ENCODE measurements around the gene ACTR3C.
"Not testable (repeated sequence)": the region's sequence is repeated elsewhere in the genome, so short reads cannot be mapped to it uniquely, and the experiment has no call there.

The ACTR3C gene

GRCh38 chr7:150311711-150312110 is 11.6 kb downstream of the ACTR3C start:
- no peak for DNase-seq

- DNase-seq = no peak
Measured at GRCh38 chr7:150311146-150311545, 12.2 kb downstream of the ACTR3C start.

GRCh38 chr7:150308575-150308974 is 14.8 kb downstream of the ACTR3C start:
- DNase-seq = no peak

GRCh38 chr7:150307904-150308303 is 15.4 kb downstream of the ACTR3C start:
- DNase-seq = no peak

- no peak for DNase-seq
Measured at GRCh38 chr7:150307129-150307528, 16.2 kb downstream of the ACTR3C start.

GRCh38 chr7:150306377-150306776 is 17.0 kb downstream of the ACTR3C start:
- DNase-seq = not testable (repeated sequence)

GRCh38 chr7:150305903-150306284 is 17.5 kb downstream of the ACTR3C start:
- not testable (repeated sequence) for DNase-seq

GRCh38 chr7:150305259-150305902 is 18.0 kb downstream of the ACTR3C start:
- DNase-seq = not testable (repeated sequence)

GRCh38 chr7:150304499-150305258 is 18.7 kb downstream of the ACTR3C start:
- not testable (repeated sequence) for DNase-seq

- DNase-seq = not testable (repeated sequence)
Measured at GRCh38 chr7:150302908-150303310, 20.4 kb downstream of the ACTR3C start.

- not testable (repeated sequence) for DNase-seq
Measured at GRCh38 chr7:150297978-150298377, 25.4 kb downstream of the ACTR3C start.

- DNase-seq = not testable (repeated sequence)
Measured at GRCh38 chr7:150296802-150297201, 26.5 kb downstream of the ACTR3C start.

GRCh38 chr7:150295614-150296013 is 27.7 kb downstream of the ACTR3C start:
- not testable (repeated sequence) for DNase-seq

GRCh38 chr7:150295027-150295426 is 28.3 kb downstream of the ACTR3C start:
- DNase-seq = not testable (repeated sequence)

GRCh38 chr7:150290317-150290716 is 33.0 kb downstream of the ACTR3C start:
- DNase-seq = not testable (repeated sequence)

- DNase-seq = not testable (repeated sequence)
Measured at GRCh38 chr7:150288816-150289215, 34.5 kb downstream of the ACTR3C start.

- DNase-seq = not testable (repeated sequence)
Measured at GRCh38 chr7:150287815-150288214, 35.5 kb downstream of the ACTR3C start.

GRCh38 chr7:150285849-150286754 is 37.2 kb downstream of the ACTR3C start:
- DNase-seq = peak; percentile 53

- DNase-seq = not testable (repeated sequence)
Measured at GRCh38 chr7:150283608-150284007, 39.7 kb downstream of the ACTR3C start.

GRCh38 chr7:150283111-150283510 is 40.2 kb downstream of the ACTR3C start:
- not testable (repeated sequence) for DNase-seq

- DNase-seq = peak; percentile 75
Measured at GRCh38 chr7:150281681-150282403, 41.5 kb downstream of the ACTR3C start.

- DNase-seq = not testable (repeated sequence)
Measured at GRCh38 chr7:150278383-150278782, 45.0 kb downstream of the ACTR3C start.

All from DMS 273 treated with DMSO at 0.1 percent for 48 hours (cell line).